A673 (cell line): Measurements from ENCODE around the gene CAPZA2. TPM values are rescaled to one million over a fixed set of nuclear protein-coding genes. Genes with fewer than 3 reads are reported as not detected.

Source experiments
- BruUV-seq: library from RNA; stranded (reverse); fragments of 400-500 nt; replicated peaks from 2 replicates; lab custom pipeline; 2021; lab: Mats Ljungman, UMichigan
- CTCF ChIA-PET: fragments of 300-600 bp; sonication (Branson Sonifier 250); formaldehyde crosslinking; loops from one replicate; lab custom pipeline; 2022; ENCODE audit warnings: antibody characterized with exemption; lab: Charles Lee
- POLR2A ChIA-PET: fragments of 300-600 bp; sonication (Branson Sonifier 250); formaldehyde crosslinking; loops from one replicate; lab custom pipeline; 2022; ENCODE audit warnings: antibody characterized with exemption; ENCODE audit not compliant: low non-redundant PET; lab: Charles Lee
- DNase-seq: peaks from one replicate; pipeline ENCODE4 v3.0.0-alpha.2; 2015; ENCODE audit warnings: low spot score
- H3K27ac ChIP-seq: fragments of 200-600 bp; sonication (generic); 2 replicates; pipeline ENCODE4 v1.5.1; 2016; ENCODE audit warnings: mixed run types, low read depth, mild to moderate bottlenecking, mixed read lengths, antibody characterized with exemption, low read length; ENCODE audit not compliant: poor library complexity, severe bottlenecking
- H3K27me3 ChIP-seq: fragments of 200-600 bp; sonication (generic); replicated peaks from 2 replicates; pipeline ENCODE4 v1.6.1; 2017; ENCODE audit warnings: mixed run types, low read depth, mild to moderate bottlenecking, mixed read lengths, antibody characterized with exemption, low read length; ENCODE audit not compliant: insufficient read depth, poor library complexity
- H3K36me3 ChIP-seq: fragments of 200-600 bp; sonication (generic); 2 replicates; pipeline ENCODE4 v1.6.1; 2016; ENCODE audit warnings: mixed run types, mild to moderate bottlenecking, mixed read lengths, antibody characterized with exemption, low read length; ENCODE audit not compliant: insufficient read depth, poor library complexity, severe bottlenecking
- H3K4me1 ChIP-seq: fragments of 200-600 bp; sonication (generic); 2 replicates; pipeline ENCODE4 v1.6.1; 2017; ENCODE audit warnings: mixed run types, mild to moderate bottlenecking, mixed read lengths, antibody characterized with exemption, low read length; ENCODE audit not compliant: insufficient read depth, poor library complexity, severe bottlenecking
- H3K4me3 ChIP-seq: fragments of 200-600 bp; sonication (generic); 2 replicates; pipeline ENCODE4 v1.5.1; 2016; ENCODE audit warnings: low read depth, mixed run types, mild to moderate bottlenecking, mixed read lengths, low read length; ENCODE audit not compliant: poor library complexity, severe bottlenecking
- H3K9me3 ChIP-seq: fragments of 200-600 bp; sonication (generic); 2 replicates; pipeline ENCODE4 v1.6.1; 2016; ENCODE audit warnings: mixed run types, low read depth, mild to moderate bottlenecking, mixed read lengths, antibody characterized with exemption, low read length; ENCODE audit not compliant: poor library complexity, severe bottlenecking
- CTCF ChIP-seq: fragments of 300-800, 200-600 bp; sonication (generic); conservative IDR thresholded peaks from 2 replicates; pipeline ENCODE4 v1.5.1; 2017; ENCODE audit warnings: low read depth, mild to moderate bottlenecking, antibody characterized with exemption, low read length, moderate library complexity, mixed read lengths
- EZH2 ChIP-seq: fragments of 200-600 bp; sonication (generic); IDR thresholded peaks from 2 replicates; pipeline ENCODE4 v1.6.1; 2017; ENCODE audit warnings: borderline replicate concordance, low read depth, mild to moderate bottlenecking, mixed read lengths, antibody characterized with exemption, low read length; ENCODE audit not compliant: poor library complexity, severe bottlenecking
- intact Hi-C: fragments of 100-400 bp; cut with micrococcal nuclease; formaldehyde crosslinking; loops from one replicate; pipeline ENCODE4 v1.10.0; 2022; ENCODE audit not compliant: unreplicated experiment
- total RNA-seq: library from RNA; stranded (reverse); gene quantifications from 2 replicates; pipeline ENCODE4 v1.2.3, GENCODE V29; 2021

The CAPZA2 gene
- total RNA-seq, 1 experiment from 2014 or later, result 118 TPM

- H3K27me3 ChIP-seq, result no peaks in the 10 kb centered on the region
- H3K36me3 ChIP-seq, result peaks cover 31% of the 10 kb centered on the region
- H3K9me3 ChIP-seq, result no peaks in the 10 kb centered on the region
- H3K4me1 ChIP-seq, result peaks cover 8% of the 10 kb centered on the region
- BruUV-seq, result no TSS peak
- DNase-seq, result no peak
- intact Hi-C loops, result no loop called here
- H3K4me3 ChIP-seq, result no peak overlapping the region
- ChIA-PET CTCF (no interaction called here), POLR2A (no interaction called here)
- H3K27ac ChIP-seq, result no peak overlapping the region
- TF ChIP-seq EZH2, result no peak
- TF ChIP-seq CTCF, result no peak
Observed at GRCh38 chr7:116901143-116901542, 38.8 kb downstream of the CAPZA2 start.

GRCh38 chr7:116902867-116903266, 40.5 kb downstream of the CAPZA2 start:
- Histone ChIP-seq H3K4me3 (no peak overlapping the region), H3K36me3 (peaks cover 31% of the 10 kb centered on the region), H3K27ac (no peak overlapping the region), H3K27me3 (no peaks in the 10 kb centered on the region), H3K4me1 (peaks cover 8% of the 10 kb centered on the region), H3K9me3 (no peaks in the 10 kb centered on the region)
- DNase-seq, result no peak
- TF ChIP-seq EZH2 (no peak), CTCF (no peak)
- CTCF ChIA-PET, result no interaction called here
- intact Hi-C loops, result no loop called here
- BruUV-seq, result no TSS peak
- POLR2A ChIA-PET, result interaction anchor here (0.6 kb wide), 1 partner anchor 223 kb away, joined by 3 read pairs; no protein-coding TSS in a partner anchor

- Histone ChIP-seq H3K27ac (no peak overlapping the region), H3K4me1 (peaks cover 8% of the 10 kb centered on the region), H3K27me3 (no peaks in the 10 kb centered on the region), H3K9me3 (no peaks in the 10 kb centered on the region), H3K4me3 (no peak overlapping the region), H3K36me3 (peaks cover 18% of the 10 kb centered on the region)
- CTCF ChIA-PET, result no interaction called here
- no peak for DNase-seq
- POLR2A ChIA-PET, result no interaction called here
- BruUV-seq, result no TSS peak
- intact Hi-C loops, result no loop called here
- TF ChIP-seq EZH2 (no peak), CTCF (no peak)
Observed at GRCh38 chr7:116906391-116906790, 44.0 kb downstream of the CAPZA2 start.
